Stimulated activated CD4-positive, alpha-beta T cell treated with anti-CD3 and anti-CD28 coated beads, Interleukin-12 subunit alpha, Interleukin-12 subunit beta, amount 100 ng/mL, for 4 hours (primary cell): ENCODE results near the gene PROSER2.

Experiments used
- DNase-seq: peaks from one replicate; pipeline ENCODE4 v3.0.0-alpha.2; 2020

PROSER2 gene

GRCh38 chr10:11823122-11823988 is at the start of gene PROSER2:
Gene PROSER2, plus strand, starts transcription at chr10:11823356. Its CDS starts 28,722 bp downstream, at chr10:11852078.
- peak; percentile 47 for DNase-seq

GRCh38 chr10:11773761-11774441 is 49.3 kb upstream of the PROSER2 start:
- no peak for DNase-seq

- no peak for DNase-seq
These were observed 47.7 kb upstream of the PROSER2 start for GRCh38 chr10:11775412-11775811.

- no peak for DNase-seq
These were observed 47.1 kb upstream of the PROSER2 start for GRCh38 chr10:11776080-11776479.

GRCh38 chr10:11781114-11781513 is 42.0 kb upstream of the PROSER2 start:
- DNase-seq, result no peak

GRCh38 chr10:11782793-11783557 is 40.2 kb upstream of the PROSER2 start:
- DNase-seq, result no peak

GRCh38 chr10:11783558-11783865 is 39.6 kb upstream of the PROSER2 start:
- DNase-seq, result no peak

GRCh38 chr10:11787374-11787773 is 35.8 kb upstream of the PROSER2 start:
- no peak for DNase-seq

- no peak for DNase-seq
These were observed 35.3 kb upstream of the PROSER2 start for GRCh38 chr10:11787846-11788245.

GRCh38 chr10:11789306-11789705 is 33.9 kb upstream of the PROSER2 start:
- DNase-seq, result no peak

GRCh38 chr10:11789956-11790355 is 33.2 kb upstream of the PROSER2 start:
- no peak for DNase-seq

- no peak for DNase-seq
These were observed 29.2 kb upstream of the PROSER2 start for GRCh38 chr10:11793762-11794479.

- no peak for DNase-seq
These were observed 28.6 kb upstream of the PROSER2 start for GRCh38 chr10:11794566-11794965.

- no peak for DNase-seq
These were observed 27.8 kb upstream of the PROSER2 start for GRCh38 chr10:11795101-11795920.

GRCh38 chr10:11796474-11796873 is 26.7 kb upstream of the PROSER2 start:
- no peak for DNase-seq

- DNase-seq, result no peak
These were observed 25.9 kb upstream of the PROSER2 start for GRCh38 chr10:11797281-11797680.

- DNase-seq, result no peak
These were observed 25.1 kb upstream of the PROSER2 start for GRCh38 chr10:11797847-11798633.

- no peak for DNase-seq
These were observed 24.1 kb upstream of the PROSER2 start for GRCh38 chr10:11798845-11799735.

GRCh38 chr10:11799736-11800080 is 23.4 kb upstream of the PROSER2 start:
- no peak for DNase-seq

GRCh38 chr10:11804336-11804735 is 18.8 kb upstream of the PROSER2 start:
- DNase-seq, result no peak
